Sciatic nerve (tissue), 2 donors: ENCODE data around the gene PPP1R13B. TPM values are rescaled to one million over a fixed set of nuclear protein-coding genes. Genes with fewer than 3 reads are reported as not detected.

Source experiments
- ATAC-seq: fragments of 200-7000 bp; cut with Tn5 transposase; one replicate; pipeline ENCODE4 v1.9.1; 2020; ENCODE audit warnings: mild to moderate bottlenecking, moderate library complexity
- DNase-seq: peaks from one replicate; pipeline ENCODE4 v3.0.0-alpha.2; 2020; ENCODE audit warnings: low spot score
- intact Hi-C: fragments of 100-400 bp; cut with DNase I; formaldehyde crosslinking; loops from one replicate; pipeline ENCODE4 v1.14.2; 2022
- total RNA-seq: library from RNA; stranded (reverse); fragmentation: NEBNext Ultra II Directional; extraction: Animal tissue kit (Norgen Biotek cat#: 25700); gene quantifications from one replicate; pipeline ENCODE4 v1.2.1, GENCODE V29; 2021
- donor health status: DM: no; HTN: no; CAD: no.
- donor health status: DM: no; HTN: no; CAD: no.

Gene PPP1R13B
- total RNA-seq, 1 donor from 2014 or later = 38.6 TPM

DNA sequence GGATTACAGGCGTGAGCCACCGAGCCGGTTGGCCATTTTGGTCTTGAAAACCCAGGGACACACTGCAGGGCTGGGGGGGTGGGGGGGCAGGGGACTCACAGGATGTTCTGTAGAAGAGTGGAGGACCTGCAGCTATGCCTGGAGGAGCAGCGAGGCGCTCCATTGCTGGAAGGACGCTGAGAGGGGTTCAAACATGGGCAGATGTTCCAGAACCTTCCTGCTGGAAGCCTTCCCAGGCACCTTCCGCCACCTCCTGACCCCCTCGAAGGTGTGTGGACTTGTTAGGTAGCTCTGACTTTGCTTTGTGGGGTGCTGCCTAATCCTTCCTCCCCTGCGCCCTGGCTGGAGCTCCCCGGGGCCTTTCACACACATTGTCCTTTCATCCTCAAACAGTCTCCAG is 19.6 kb upstream of the PPP1R13B start:
- DNase-seq (no peak), ATAC-seq (no peak)
- intact Hi-C loops = no loop called here

DNA sequence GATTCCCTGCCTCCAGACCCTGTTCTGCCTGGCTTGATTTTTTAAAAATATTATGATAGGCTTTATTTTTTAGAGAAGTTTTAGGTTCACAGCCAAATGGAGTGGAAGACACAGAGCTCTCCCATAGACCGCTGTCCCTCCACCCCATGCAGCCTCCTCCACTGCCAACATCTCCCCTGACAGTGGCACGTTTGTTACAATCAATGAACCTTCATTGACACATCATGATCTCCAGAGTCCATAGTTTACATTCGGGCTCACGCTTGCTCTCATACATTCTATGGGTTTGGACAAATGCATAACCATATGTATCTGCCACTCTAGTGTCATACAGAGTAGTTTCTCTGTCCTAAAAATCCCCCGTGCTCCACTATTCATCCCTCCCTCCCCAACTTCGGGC is 15.9 kb upstream of the PPP1R13B start:
- ATAC-seq (no peak), DNase-seq (no peak)
- intact Hi-C loops = no loop called here

DNA sequence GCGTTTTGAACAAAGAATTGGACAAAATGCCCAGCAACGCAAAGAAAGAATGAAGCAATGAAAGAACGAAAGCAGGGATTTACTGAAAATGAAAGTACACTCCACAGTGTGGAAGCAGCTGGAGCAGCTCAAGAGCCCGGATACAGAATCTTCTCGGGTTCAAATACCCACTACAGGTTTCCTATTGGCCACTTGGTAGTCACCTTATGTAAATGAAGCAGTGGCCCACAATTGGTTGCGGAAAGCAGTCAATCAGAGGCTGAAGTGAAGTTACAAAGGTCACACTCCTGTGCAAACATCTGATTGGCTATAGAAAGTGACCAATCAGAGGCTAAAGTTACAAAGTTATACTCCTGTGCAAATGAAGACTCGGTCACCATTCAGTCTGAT is 15.0 kb upstream of the PPP1R13B start:
- intact Hi-C loops = no loop called here
- DNase-seq (no peak), ATAC-seq (no peak)

DNA sequence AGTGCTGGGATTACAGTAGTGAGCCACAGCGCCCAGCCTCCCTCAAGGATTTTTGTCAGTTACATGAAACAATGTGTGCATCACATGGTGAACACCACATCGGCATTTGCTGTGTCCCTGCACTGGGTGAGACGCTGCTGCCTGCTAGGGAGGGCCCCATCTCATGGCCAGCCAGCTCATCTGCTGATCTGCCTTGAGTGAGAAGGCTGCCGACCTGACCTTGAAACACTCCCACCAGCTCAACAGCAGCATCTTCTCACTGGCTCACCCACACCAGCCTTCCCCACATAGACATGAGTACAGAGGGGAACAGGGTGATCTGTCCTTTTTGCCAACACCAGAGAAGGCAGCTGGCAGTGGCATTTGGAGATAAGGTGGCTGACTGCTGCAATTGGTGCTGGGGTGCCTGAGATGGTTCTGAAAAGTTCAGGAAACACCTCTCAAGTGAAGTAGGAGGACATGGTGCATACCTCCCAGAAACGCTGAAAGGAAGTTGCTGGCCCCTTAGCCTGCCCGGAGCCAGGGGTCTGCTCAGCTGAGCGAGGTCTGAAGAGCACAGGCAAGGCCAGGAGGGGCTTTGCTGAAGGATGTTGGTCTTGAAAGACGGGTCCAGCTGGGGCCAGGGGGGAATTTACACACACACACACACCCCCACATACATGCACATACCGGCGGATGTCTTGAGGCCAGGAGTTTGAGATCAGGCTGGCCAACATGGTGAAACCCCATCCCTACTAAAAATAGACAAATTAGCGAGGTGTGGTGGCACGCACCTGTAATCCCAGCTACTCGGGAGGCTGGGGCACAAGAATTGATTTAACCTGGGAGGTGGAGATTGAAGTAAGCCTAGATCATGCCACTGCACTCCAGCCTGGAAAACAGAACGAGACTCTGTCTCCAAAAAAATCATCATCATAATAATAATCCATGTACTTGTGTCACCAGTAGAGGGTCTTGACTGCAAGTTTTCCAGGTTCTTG is 14.3 kb upstream of the PPP1R13B start:
- intact Hi-C loops = no loop called here
- ATAC-seq = no peak
- no peak for DNase-seq

DNA sequence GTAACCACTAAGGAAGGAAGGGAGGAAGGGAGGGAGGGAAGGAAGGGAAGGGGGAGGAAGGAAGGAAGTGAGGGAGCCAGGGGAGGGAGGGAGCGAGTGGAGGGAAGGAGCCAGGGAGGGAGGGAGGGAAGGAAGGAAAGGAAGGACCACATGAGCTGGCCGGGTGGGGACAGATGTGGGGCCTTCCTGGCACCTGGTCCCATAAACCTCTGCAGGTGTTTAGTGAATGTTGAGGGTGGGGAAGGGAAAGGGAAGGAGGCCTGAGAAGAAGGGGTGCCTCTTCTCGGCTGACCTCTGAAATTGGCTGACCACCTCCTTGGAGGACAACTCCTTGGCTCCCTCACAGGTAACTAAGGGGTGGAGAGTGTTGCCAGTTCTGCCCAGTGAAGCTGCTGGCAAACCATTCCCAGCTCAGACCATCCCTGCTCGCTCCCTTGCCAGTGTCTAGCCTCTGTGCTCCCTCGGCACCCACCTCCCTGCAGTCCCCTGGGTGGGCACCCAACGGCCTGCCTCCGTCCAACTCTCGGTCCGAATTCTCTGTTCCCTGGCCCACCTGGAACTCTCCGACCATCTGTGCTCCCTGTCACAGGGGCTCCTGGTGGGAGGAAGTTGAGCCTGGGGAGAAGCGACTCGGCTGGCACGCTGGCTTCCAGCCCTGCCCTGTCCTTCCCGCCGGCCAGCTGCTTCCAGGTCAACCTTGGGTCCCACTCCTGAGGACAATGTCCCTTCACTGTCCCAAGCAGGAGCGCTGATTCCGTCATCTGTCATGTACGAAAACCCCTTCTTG is 12.2 kb upstream of the PPP1R13B start:
- ATAC-seq (no peak), DNase-seq (no peak)
- intact Hi-C loops = no loop called here

DNA sequence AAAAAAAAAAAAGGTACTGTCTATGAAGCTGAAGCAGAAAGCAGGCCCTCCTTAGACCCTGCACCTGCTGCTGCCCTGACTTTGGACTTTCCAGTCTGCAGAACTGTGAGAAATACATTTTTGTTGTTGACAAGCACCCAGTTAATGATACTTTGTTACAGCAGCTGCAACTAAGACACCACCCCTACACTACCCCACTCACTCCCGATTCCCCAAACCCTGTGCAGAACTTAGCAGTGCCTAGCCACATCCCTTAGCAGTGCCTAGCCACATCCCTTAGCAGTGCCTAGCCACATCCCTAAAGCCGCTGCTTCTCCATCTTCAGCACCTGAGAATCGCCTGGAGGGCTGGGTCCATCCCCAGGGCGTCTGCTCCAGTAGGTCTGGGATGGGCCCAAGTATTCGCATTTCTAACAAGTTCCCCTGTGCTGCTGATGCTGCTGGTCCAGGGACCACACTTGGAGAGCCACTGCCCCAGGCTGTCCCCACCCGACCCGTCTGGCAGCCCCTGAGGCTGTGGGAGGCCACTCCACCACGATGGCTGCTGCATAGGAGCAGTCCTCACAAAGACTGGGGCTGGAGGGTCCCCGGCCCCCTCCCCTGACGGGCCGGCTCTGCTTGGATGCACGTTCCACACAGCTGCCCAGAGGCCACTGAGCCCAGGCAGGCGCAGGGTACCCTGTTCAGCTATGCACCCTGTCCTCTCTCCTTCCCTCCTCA is 10.8 kb upstream of the PPP1R13B start:
- ATAC-seq (no peak), DNase-seq (no peak)
- intact Hi-C loops = no loop called here

DNA sequence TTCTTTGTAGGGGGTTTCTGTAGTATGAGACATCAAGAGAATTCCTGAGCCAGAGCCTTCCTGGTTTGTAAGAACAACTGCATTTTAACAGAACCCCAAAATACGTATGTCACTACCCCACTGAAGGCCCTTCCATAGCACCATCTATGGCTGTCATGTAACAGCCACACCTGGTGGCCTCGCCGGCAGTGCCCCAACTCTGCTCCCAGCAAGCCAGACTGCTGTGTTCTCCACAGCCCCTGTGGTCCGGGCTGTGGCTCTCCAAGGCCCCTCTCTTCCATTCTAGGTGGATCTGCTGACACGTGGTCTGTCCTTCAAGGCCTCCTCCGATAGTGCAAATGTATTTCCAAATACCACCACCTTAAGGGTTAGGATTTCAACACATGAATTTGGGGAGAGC is 9.9 kb upstream of the PPP1R13B start:
- no peak for DNase-seq
- intact Hi-C loops = no loop called here

DNA sequence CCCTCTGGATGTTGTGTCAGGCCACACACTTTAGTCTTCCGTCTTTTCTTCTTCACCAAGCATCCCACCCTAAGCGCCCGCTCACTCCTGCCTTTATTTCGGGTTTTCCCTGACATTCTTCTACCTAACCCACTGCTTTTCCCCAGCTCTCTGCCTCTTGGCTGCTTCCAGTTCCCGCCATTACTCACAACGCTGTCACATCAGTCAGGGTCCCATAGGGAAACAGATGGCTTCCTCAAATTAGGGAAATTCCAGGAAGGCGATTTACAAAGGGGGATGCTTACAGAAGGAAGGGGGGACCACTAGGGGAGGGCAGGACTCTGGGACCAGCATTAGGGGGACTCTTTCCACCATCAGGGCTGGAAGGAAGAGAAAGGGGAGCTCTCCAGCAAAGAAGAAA is 9.2 kb upstream of the PPP1R13B start:
- intact Hi-C loops = no loop called here
- no peak for DNase-seq
- ATAC-seq = no peak

More for the DNA sequence above, 9.9 kb upstream of the PPP1R13B start:
- ATAC-seq = no peak

DNA sequence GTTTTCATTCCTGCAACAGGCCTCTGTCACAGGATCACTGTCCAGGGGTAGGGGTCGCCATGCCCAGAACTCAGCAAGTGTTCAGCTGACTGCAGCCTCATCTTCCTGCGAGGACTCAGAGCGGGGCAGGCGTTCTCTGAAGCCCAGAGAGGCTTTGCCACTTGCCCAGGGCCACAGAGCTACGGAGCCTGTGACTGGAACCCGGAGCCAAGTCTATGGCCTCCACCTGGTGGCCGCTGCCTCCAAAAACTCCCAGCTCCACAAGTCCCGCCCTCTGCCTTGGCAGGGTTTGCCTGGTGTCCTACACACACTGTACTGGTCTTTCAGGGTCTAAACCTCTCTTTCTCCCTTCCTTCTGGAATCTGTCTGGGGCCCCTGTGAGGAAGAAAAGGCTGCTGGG is 8.7 kb upstream of the PPP1R13B start:
- intact Hi-C loops = no loop called here
- ATAC-seq (peak; percentile 18), DNase-seq (no peak)

DNA sequence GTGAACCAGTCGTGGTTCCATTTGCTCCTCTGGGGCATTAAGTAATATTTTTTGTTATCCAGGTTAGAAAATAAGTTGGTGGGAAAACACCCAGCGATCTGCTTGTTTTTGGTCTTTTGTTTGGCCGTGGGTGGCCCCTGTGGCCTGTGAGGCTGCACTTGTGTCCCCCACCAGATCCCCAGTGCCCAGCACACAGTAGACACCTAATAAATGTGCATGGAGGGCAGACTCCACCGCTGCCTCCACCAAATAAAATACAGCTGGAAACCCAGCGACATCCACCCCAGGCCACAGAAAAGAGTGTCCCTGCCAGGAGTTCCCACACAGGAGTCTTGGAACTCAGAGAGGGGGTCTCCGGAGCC is 8.3 kb upstream of the PPP1R13B start:
- DNase-seq (no peak), ATAC-seq (peak; percentile 7)
- intact Hi-C loops = no loop called here

DNA sequence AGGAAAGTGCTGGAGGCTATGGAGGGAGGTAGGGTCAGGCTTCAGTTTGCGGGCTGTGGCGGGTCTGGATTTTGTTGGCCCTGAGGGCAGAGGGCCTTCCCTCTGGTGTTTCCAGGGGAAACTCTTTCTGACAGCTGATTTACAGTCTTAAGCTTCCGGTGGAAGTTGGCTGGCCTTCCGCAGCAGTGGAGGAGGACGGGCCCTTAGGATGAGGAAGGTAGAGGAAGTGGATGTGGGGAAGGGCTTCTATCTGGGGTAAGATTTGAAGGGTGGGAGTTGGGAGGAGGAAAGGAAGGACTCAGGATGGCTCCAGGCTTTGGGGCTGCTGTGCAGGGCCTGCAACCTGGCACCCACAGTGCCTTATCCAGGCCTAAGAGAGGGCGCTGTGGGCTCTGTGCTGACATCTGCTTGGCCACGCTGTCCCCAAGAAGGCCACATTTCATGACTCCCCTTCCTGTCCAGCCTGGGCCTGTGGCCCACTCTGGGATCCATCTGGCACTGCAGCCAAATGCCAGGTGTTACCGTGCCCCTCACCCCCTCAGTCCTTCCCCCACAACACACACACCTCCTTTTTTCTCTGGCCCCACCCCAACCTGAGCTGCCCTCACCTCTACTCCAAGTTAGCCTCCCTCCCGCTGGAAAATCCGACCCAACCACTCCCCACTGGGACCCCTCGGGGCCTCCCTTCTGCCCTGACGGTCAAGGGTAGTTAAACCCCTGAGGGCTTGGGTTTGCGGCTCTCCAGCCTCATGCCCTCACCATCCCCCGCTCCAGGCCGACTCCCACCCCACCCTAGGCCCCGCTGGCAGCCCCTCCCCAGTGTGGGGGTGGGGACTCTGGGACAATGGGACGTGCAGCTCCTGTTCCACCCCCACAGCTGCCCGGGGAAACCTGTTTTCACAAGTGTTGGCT is 7.7 kb upstream of the PPP1R13B start:
- DNase-seq = no peak
- intact Hi-C loops = no loop called here
- peak; percentile 73 for ATAC-seq

DNA sequence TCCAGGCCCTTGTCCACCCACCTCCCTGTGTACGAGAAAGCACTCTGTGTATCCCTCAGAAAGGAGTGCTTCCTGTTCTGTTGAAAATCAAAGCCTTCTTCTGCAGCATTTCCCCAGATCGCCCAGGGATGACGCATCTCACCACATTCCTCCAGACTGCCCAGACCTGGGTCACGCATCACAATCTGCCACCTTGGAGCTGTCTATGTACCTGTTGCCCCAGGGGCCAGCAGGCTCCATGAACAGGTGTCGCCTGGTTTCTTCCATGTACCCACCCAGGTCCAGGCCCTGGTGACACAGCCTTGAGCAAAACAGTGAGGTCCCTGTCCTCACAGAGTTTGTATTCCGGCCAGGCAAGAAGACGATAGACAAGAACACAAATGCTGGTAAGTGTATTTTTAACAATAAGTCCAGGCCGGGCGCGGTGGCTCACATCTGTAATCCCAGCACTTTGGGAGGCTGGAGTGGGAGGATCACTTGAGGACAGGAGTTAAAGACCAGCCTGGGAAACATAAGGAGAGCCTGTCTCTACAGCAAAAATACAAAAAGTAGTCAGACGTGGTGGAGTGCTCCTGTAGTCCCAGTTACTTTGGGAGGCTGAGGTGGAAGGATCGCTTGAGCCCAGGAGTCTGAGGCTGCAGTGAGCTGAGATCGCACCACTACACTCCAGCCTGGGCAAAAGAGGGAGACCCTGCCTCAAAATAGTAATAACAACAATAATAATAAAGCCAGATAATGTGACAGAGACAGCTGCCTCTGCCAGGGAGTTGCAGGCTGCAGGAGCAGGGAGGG is 6.8 kb upstream of the PPP1R13B start:
- intact Hi-C loops = no loop called here
- no peak for ATAC-seq
- no peak for DNase-seq

DNA sequence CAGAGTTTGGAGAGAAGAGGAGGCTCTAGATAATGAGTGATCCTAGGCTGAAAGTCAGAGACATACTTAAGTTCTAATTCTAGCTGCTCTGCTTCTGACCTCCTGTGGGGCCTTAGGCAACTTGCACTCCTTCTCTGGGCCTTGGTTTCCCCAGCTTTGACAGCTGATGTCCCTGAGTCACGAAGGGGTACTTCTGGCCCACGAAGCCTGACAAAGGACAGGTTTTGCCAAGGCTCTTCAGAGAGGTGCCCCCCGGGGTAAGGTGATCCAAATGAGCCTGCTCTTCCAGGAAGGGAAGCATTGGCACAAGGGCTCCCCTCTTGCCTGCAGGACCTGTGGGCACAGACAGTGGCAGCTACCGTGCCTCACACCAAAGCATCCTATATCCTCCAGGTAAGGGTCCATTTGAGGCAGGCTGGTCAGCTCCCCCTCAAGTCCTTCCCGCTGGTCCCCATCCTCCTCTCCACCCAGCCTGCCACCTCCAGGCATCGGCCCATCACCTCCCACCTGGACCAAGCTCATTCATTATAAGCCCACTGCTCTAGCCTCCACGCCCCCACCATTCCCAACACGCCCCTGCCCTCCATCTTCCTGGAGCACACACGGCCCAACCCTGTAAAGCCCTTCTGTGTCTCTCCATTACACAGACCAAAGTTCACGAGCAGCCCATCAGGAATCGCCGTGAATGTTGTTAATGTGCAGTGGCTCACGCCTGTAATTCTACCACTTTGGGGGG is 1.9 kb upstream of the PPP1R13B start:
- no peak for ATAC-seq
- DNase-seq = no peak
- intact Hi-C loops = no loop called here

DNA sequence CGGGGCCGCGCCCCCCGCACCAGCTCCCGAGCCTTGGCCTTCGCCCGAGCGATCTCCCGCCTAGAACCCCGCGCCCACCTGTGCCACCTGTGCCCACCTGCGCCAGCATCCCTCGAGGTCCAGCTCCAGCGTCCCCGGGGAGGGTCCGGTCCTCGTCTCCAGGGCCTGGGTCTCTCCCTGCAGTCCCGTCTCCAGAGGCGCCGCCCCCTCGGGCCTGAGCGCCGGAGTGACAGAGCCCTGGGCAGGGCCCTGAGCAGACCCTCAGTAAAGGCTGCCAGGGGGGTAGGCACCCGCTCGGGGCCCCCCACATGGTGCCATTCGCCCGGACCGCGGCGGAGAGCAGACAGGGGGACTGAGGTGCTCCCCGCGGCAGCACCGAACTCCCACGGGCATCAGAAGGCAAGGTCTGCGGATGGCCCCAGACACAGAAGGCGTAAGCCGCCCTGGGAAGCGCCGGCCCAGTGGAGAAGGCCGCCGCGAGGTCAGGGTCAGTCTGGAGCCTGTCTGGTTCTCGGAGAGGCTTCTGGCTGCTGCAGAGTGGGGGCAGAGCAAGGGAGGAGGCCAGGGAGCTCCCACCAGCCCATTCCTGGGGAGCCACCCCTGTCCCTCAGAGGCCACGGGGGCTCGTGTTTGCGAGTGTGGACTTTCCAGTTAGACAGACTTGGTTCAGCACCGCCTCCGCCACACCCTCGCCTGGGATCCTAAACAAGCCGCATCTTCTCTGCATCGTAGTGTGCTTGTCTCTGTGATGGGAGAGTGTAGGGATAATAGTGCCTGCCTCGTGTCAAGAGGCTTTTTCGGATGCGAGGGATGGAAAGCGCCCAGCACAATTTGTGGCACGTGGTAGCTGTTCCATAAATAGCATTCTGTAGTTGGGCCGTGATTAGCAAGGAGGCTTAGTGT is 1.1 kb upstream of the PPP1R13B start:
- intact Hi-C loops = no loop called here
- DNase-seq (peak; percentile 70), ATAC-seq (peak; percentile 63)

DNA sequence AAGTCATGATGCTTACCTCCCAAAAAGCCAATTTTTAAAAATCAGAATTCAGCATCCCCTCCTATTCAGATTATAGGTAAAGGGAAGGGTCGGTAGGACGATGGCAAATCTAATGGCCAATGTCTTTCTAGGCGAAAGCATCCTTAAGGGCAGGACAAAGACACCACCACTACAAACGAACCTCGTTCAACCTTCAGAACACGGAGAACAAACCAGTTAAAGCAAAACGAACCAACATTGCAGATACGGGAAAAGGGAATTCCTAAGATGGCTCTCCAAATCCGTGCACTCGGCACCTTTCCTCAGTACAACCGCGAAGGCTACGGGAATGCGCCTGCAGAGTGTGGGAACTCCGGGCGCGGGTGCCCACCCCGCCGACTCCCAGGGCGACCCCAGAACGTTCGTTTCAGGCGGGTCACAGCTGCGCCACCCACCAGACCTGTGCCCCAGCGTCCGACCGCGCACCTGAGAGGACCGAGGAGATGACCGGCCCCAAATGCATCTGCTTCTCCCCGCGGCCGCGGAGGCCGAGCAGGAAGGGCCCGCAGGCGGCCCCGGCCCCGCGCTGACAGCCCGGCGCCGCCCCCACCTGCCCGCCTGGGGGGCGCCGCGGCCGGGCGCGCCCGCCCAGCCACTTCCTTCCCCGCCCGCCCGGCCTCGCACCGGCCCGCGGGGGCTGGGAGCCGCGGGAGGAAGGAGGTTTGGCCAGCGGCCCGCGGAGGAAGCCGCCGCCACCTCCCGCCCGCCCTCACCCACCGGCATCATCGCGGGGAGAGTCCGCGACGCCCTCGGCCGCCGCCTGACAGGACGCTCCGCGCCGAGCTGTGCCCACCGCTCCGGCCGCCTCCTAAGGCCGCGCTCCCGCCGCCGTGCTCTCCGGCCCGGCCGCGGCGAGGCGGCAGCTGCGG is 578 bp downstream of the PPP1R13B start:
- intact Hi-C loops = no loop called here
- ATAC-seq (no peak), DNase-seq (no peak)
